CD1c-positive myeloid dendritic cell (primary cell): ENCODE measurements around the gene SMG5.
A peak's percentile ranks its signal among the peaks of the same experiment; 100 is the strongest.
"Not testable (repeated sequence)": the region's sequence is repeated elsewhere in the genome, so short reads cannot be mapped to it uniquely, and the experiment has no call there.

ENCODE experiments used
- DNase-seq: peaks from one replicate; pipeline ENCODE4 v3.0.0-alpha.2; 2016; ENCODE audit errors: extremely low spot score

SMG5 gene

GRCh38 chr1:156282479-156283222 lies at the start of gene SMG5:
Gene SMG5, minus strand, starts transcription at chr1:156282825. Its CDS starts 145 bp downstream, at chr1:156282680.
- peak; percentile 99 for DNase-seq

GRCh38 chr1:156323179-156323578 lies 40.6 kb upstream of the SMG5 start:
- DNase-seq = not testable (repeated sequence)

- no peak for DNase-seq
These were observed 37.9 kb upstream of the SMG5 start for GRCh38 chr1:156320560-156320959.

- peak; percentile 51 for DNase-seq
These were observed 37.0 kb upstream of the SMG5 start for GRCh38 chr1:156319664-156320063.

- DNase-seq = no peak
These were observed 34.3 kb upstream of the SMG5 start for GRCh38 chr1:156316909-156317308.

- no peak for DNase-seq
These were observed 28.3 kb upstream of the SMG5 start for GRCh38 chr1:156310962-156311361.

GRCh38 chr1:156308078-156308477 lies 25.5 kb upstream of the SMG5 start:
- no peak for DNase-seq

GRCh38 chr1:156305215-156305614 lies 22.6 kb upstream of the SMG5 start:
- DNase-seq = no peak

- DNase-seq = no peak
These were observed 20.6 kb upstream of the SMG5 start for GRCh38 chr1:156303241-156303640.

GRCh38 chr1:156298852-156299357 lies 16.3 kb upstream of the SMG5 start, which contains the start of gene VHLL:
Gene VHLL, minus strand, starts transcription at chr1:156299307. Its CDS starts 118 bp downstream, at chr1:156299189.
- DNase-seq = no peak

- DNase-seq = peak; percentile 62
These were observed 12.8 kb upstream of the SMG5 start, which contains the start of gene GLMP for GRCh38 chr1:156295391-156295947. Gene GLMP, minus strand, starts transcription at chr1:156295679. Its CDS starts 34 bp downstream, at chr1:156295645.

GRCh38 chr1:156293895-156294294 lies 11.3 kb upstream of the SMG5 start:
- DNase-seq = no peak

GRCh38 chr1:156293098-156293434 lies 10.4 kb upstream of the SMG5 start:
- DNase-seq = no peak

- peak; percentile 67 for DNase-seq
These were observed 8.8 kb upstream of the SMG5 start for GRCh38 chr1:156291226-156292061.

GRCh38 chr1:156289857-156290256 lies 7.2 kb upstream of the SMG5 start:
- no peak for DNase-seq

- no peak for DNase-seq
These were observed 3.4 kb upstream of the SMG5 start for GRCh38 chr1:156286061-156286460.

GRCh38 chr1:156285437-156285836 lies 2.8 kb upstream of the SMG5 start:
- DNase-seq = no peak

- peak; percentile 22 for DNase-seq
These were observed 2.1 kb upstream of the SMG5 start for GRCh38 chr1:156284757-156285156.

GRCh38 chr1:156284112-156284511 lies 1.5 kb upstream of the SMG5 start, which contains the start of gene TMEM79:
Gene TMEM79, plus strand, starts transcription at chr1:156284325. Its CDS starts 902 bp downstream, at chr1:156285227.
- DNase-seq = no peak

GRCh38 chr1:156283521-156283920 lies 896 bp upstream of the SMG5 start:
- DNase-seq = peak; percentile 69

GRCh38 chr1:156281693-156282478 lies 739 bp downstream of the SMG5 start:
- peak; percentile 78 for DNase-seq
